ENCODE data around the gene MEGF10.
"Not testable (repeated sequence)": the region's sequence is repeated elsewhere in the genome, so short reads cannot be mapped to it uniquely, and the experiment has no call there.

Gene MEGF10

GRCh38 chr5:127292030-127292735 is 1.6 kb downstream of the MEGF10 start:
- peaks cover 24% of the 10 kb centered on the region for H3K27me3 Mint-ChIP-seq (ENCODE audit: low read depth)
- H3K4me3 Mint-ChIP-seq, result peak overlapping the region; percentile 86 to 91 (median 89)
- H3K27ac Mint-ChIP-seq, result peak overlapping the region in 1 of 3 experiments; percentile 57
- H3K36me3 Mint-ChIP-seq (ENCODE audit: low read depth), result no peaks in the 10 kb centered on the region
- H3K4me1 Mint-ChIP-seq, result peaks cover 25% of the 10 kb centered on the region
- no peaks in the 10 kb centered on the region for H3K9me3 Mint-ChIP-seq
- no peak for TF ChIP-seq CTCF (IDR thresholded peaks at IDR 0.05; ENCODE audit: unreplicated experiment in 3 of 3)

- Mint-ChIP-seq H3K4me3 (peak overlapping the region; percentile 16 to 91 (median 61)), H3K9me3 (no peaks in the 10 kb centered on the region), H3K27me3 (ENCODE audit: low read depth) (peaks cover 24% of the 10 kb centered on the region), H3K4me1 (peaks cover 31% of the 10 kb centered on the region), H3K36me3 (ENCODE audit: low read depth) (no peaks in the 10 kb centered on the region), H3K27ac (no peak overlapping the region)
- TF ChIP-seq CTCF (IDR thresholded peaks at IDR 0.05; ENCODE audit: unreplicated experiment in 3 of 3), result no peak
Measured at GRCh38 chr5:127293373-127293772, 2.8 kb downstream of the MEGF10 start.

DNA sequence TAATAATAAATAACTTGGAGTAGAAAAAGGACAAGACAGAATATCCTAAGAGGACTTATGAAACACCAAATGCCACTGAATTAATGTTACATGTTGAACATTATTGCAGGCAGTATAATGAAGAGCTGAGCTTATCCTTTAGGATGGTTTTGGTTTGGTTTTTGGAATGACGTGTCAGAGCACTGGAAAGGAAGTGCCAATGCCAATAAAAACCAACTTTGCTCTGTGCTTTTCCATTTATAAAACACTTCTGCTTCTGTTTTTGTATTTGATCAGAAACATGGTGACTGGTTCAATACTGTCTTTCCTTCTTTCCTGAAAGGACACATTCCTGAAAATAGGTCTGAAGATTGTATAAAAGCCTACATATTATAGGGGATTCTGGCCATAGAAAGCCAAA is 4.2 kb downstream of the MEGF10 start:
- no peak overlapping the region for H3K27ac Mint-ChIP-seq
- peak overlapping the region in 1 of 3 experiments; percentile 55 for H3K4me3 Mint-ChIP-seq
- no peaks in the 10 kb centered on the region for H3K9me3 Mint-ChIP-seq
- H3K27me3 Mint-ChIP-seq (ENCODE audit: low read depth), result peaks cover 24% of the 10 kb centered on the region
- no peaks in the 10 kb centered on the region for H3K36me3 Mint-ChIP-seq (ENCODE audit: low read depth)
- no peak for TF ChIP-seq CTCF (IDR thresholded peaks at IDR 0.05; ENCODE audit: unreplicated experiment in 3 of 3)
- H3K4me1 Mint-ChIP-seq, result peaks cover 46% of the 10 kb centered on the region

- Mint-ChIP-seq H3K4me3 (peak overlapping the region in 1 of 3 experiments; percentile 50), H3K27me3 (ENCODE audit: low read depth) (peaks cover 18% of the 10 kb centered on the region), H3K27ac (no peak overlapping the region), H3K9me3 (no peaks in the 10 kb centered on the region), H3K36me3 (ENCODE audit: low read depth) (no peaks in the 10 kb centered on the region), H3K4me1 (peaks cover 49% of the 10 kb centered on the region)
- TF ChIP-seq CTCF (IDR thresholded peaks at IDR 0.05; ENCODE audit: unreplicated experiment in 3 of 3), result no peak
Measured at GRCh38 chr5:127295454-127295853, 4.9 kb downstream of the MEGF10 start.

GRCh38 chr5:127296321-127296720 is 5.7 kb downstream of the MEGF10 start:
- peaks cover 11% of the 10 kb centered on the region for H3K27me3 Mint-ChIP-seq (ENCODE audit: low read depth)
- peak overlapping the region in 1 of 3 experiments; percentile 26 for H3K4me3 Mint-ChIP-seq
- H3K9me3 Mint-ChIP-seq, result no peaks in the 10 kb centered on the region
- TF ChIP-seq CTCF (IDR thresholded peaks at IDR 0.05; ENCODE audit: unreplicated experiment in 3 of 3), result no peak
- no peaks in the 10 kb centered on the region for H3K36me3 Mint-ChIP-seq (ENCODE audit: low read depth)
- H3K27ac Mint-ChIP-seq, result no peak overlapping the region
- H3K4me1 Mint-ChIP-seq, result peaks cover 42% of the 10 kb centered on the region

DNA sequence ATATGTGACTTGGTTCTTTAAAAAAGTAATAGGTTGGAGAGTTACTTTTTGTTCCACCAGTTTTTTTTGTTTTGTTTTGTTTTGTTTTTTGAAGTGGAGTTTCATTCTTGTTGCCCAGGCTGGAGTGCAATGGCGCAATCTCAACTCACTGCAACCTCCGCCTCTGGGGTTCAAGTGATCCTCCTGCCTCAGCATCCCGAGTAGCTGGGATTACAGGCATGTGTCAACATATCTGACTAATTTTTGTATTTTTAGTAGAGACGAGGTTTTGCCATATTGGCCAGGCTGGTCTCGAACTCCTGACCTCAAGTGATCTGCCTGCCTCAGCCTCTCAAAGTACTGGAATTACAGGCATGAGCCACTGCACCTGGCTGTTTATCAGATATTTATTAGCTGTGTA is 6.3 kb downstream of the MEGF10 start:
- not testable (repeated sequence) for H3K36me3 Mint-ChIP-seq (ENCODE audit: low read depth); H3K27me3 Mint-ChIP-seq (ENCODE audit: low read depth); H3K4me3 Mint-ChIP-seq; H3K27ac Mint-ChIP-seq; H3K9me3 Mint-ChIP-seq
- peaks cover 42% of the 10 kb centered on the region for H3K4me1 Mint-ChIP-seq

Data from nephron (organoid).